Measurements from ENCODE around the gene DCLK1.
"Not testable (repeated sequence)": the region's sequence is repeated elsewhere in the genome, so short reads cannot be mapped to it uniquely, and the experiment has no call there.

The DCLK1 gene

GRCh38 chr13:35984776-35985453 lies 146.3 kb downstream of the DCLK1 start:
- no peak for DNase-seq (ENCODE audit: low spot score)

DNA sequence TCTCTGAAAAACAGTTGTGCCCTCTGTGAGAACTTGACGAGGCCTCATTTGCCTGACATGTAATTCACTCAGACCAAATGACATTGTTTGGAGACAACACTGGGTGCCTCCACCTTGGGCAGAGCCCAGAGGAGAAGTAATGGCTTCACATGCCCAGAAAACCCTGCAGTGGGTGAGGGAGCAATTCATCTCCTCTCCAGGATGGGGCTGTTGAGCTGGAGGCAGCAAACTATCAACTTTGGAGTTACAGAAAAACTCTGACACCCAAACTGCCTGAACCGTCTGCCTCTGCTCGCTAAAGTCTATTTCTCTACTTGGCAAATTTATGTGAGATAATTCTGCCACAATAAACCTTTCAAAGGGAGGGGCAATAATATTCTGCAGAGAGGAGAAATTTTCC lies 146.9 kb downstream of the DCLK1 start:
- DNase-seq (ENCODE audit: low spot score) = no peak

DNA sequence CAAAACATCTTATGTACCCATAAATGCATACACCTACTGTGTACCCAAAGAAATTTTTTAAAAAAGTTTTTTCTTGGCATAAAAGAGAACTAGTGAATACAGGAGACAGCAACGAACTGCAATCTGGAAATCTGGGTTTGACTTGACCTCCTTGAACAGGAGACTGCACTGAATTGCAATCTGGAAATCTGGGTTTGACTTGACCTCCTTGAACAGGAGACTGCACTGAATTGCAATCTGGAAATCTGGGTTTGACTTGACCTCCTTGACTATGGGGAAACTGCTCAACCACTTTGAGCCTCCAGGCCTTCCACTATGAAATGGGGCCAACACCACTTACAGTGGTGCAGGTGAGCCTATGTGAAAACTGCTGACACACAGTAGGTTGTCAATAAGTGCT lies 147.5 kb downstream of the DCLK1 start:
- not testable (repeated sequence) for DNase-seq (ENCODE audit: low spot score)

GRCh38 chr13:35983206-35983605 lies 148.0 kb downstream of the DCLK1 start:
- DNase-seq (ENCODE audit: low spot score) = no peak

DNA sequence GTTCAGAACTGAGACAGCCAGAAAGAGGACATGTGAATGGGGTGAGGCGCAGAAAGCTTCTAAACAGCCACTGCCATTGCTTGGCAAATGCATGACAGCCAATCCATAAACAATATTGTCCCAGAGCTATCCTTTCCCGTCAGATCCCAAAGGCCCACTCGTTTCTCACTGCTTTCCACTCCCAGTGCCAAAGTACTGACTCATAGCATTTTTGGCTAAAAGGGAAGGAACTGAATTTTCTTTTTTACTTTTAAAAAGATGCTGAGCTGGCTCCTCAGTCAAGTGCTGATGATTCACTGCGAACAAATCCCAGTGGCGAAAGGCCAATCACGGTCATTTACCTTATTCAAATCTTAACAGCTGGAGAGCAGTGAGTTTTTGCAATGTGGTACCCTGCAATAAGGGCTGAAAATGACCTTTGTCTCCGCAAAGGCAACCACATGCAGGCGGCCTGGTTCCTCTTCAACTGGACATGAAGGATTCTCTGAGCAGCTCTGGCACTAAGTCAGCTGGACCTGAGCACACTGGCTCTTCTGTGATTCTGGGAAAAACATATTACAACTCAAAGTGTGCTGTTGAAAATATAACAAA lies 151.7 kb downstream of the DCLK1 start:
- peak; percentile 89 for DNase-seq (ENCODE audit: low spot score)

GRCh38 chr13:35978607-35979316 lies 152.4 kb downstream of the DCLK1 start:
- DNase-seq (ENCODE audit: low spot score) = peak; percentile 61

GRCh38 chr13:35977060-35977459 lies 154.1 kb downstream of the DCLK1 start:
- DNase-seq (ENCODE audit: low spot score) = no peak

DNA sequence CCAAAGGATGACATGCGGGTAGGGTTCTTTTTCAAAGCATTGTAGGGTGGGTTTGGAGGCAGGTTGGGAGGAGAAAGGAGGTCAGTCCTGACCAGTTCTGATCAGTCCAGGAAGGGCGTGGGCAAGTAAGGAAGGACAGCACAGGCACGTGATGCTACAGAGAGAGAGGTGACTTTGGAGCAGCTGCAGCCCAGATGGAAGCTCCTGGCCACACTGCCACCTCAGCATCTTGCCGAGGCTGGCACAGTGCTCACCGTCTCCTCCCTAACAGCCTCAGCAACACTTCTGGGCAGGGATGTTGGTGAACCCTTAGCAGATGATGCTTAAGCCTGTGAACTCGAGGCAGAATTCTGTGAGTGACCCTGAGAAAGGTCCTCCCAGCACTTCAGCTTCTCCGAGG lies 155.1 kb downstream of the DCLK1 start:
- DNase-seq (ENCODE audit: low spot score) = no peak

DNA sequence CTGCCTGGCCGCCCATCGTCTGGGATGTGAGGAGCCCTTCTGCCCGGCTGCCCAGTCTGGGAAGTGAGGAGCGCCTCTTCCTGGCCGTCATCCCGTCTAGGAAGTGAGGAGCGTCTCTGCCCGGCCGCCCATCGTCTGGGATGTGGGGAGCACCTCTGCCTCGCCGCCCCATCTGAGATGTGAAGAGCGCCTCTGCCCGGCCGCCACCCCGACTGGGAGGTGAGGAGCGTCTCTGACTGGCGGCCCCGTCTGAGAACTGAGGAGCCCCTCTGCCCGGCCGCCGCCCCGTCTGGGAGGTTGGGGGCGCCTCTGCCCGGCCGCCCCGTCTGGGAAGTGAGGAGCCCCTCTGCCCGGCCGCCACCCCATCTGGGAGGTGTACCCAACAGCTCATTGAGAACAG lies 164.2 kb downstream of the DCLK1 start:
- not testable (repeated sequence) for DNase-seq (ENCODE audit: low spot score)

GRCh38 chr13:35966024-35966423 lies 165.2 kb downstream of the DCLK1 start:
- no peak for DNase-seq (ENCODE audit: low spot score)

DNA sequence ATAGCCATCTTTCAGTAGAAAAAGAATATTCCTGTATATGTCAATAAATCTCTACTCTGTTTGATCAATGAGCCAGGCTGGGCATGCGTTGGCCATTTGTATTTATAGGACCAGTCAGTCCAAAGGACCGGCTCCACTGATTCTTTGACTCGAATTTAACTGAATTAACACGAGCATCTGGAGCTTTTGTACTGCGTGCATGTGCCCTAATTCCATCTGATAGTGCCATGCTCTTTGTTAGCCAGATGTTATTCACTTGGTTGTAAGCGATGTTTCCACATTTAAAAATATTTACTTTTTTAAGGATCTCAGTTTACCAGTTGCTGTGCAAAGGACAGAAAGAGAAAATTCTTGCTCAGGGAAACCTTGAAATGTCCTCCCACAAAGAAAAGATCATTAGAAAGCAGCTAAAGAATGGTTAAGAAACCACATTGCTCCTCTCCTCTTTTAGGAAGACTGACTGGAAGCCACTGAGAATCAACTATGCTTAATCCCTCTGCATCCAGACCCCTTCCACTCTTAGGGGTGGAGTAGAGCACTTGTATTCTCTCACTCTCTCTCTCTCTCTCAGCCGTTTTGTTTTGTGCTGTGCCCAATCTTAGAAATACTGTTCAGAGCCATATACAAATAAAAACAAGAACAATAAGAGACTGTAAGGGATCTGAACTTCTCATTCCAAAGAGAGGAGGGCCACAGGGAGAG lies 165.8 kb downstream of the DCLK1 start:
- no peak for DNase-seq (ENCODE audit: low spot score)

DNA sequence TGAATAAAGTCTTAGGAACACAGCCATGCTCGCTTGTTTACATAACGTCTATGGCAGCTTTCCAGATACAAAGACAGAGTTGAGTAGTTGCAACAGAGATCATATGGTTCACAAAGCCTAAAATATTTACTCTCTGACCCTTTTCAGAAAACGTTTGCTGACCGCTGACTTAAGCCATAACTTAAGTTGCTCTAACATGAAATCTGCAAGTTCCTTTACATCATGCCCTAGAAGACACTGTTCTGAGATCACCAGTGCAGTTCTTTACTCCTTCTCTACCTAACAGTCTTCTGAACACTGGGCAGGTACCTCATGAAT lies 166.4 kb downstream of the DCLK1 start:
- no peak for DNase-seq (ENCODE audit: low spot score)

DNA sequence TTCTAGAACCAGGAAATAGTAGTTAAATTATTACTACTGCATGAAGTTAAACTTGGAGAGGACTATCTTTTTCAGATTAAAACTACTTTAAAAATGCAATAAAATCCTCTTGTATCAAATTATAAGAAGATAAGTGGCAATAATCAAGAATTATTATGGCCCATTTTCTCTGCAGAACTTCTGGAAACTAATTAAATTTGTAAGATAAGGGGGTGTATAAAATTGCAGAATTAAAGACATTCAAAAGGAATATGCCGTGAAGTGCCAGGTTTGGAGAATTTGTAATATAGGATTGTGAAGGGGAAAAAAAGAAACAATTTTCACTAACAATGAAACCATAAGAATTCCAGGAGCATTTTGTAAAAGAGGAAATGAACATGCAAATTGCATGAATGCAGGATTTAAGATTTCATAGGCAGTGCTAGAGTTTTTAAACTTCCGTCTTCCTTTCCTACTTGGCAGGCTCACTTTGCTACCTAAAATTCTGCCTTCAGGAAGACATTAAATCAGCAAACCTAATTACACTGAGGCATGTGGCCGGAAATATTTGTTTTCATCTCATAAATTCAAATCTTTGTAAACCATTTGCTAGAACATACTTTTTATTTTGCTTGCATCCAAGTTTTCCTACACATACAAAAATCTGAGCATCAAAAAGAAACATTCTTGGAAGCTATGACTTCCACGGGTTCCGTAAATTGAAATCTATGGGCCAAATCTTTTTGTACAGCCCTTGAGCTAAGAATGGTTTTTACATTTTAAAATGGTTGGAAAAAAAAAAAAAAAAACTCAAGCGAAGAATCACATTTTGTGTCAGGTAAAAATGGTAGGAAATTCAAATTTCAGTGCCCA lies 166.9 kb downstream of the DCLK1 start:
- no peak for DNase-seq (ENCODE audit: low spot score)

- DNase-seq (ENCODE audit: low spot score) = no peak
These were observed 169.5 kb downstream of the DCLK1 start for GRCh38 chr13:35961461-35962220.

DNA sequence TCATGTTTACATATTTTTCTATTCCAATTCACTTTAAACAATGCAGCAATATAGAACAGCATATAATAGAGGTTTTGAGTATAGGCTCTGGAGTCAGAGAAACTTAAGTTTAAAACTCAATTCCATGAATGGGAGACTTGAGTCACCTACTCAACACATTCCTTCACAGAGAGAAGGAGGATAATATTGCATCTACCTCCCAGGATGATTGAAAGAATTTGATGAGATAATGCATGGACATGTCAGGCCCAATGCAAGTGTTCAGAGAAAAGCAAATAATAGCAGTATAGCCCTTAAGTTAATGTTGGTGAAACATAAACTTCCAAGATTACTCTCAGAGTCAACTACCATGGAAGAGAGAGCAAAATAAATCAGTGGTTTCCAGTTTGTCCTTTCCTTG lies 170.2 kb downstream of the DCLK1 start:
- no peak for DNase-seq (ENCODE audit: low spot score)

DNA sequence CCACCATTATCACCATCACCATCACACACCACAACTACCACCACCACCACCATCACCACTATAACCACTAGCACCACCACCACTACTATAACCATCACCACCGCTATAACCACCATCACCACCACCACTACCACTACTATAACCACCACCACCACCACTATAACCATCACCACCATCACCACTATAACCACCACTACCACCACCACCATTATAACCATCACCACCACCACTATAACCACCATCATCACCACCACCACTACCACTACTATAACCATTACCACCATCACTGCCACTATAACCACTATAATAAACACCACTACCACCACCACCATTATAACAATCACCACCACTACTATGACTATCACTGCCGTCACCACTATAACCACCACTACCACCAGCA lies 173.2 kb downstream of the DCLK1 start:
- DNase-seq (ENCODE audit: low spot score) = no peak

DNA sequence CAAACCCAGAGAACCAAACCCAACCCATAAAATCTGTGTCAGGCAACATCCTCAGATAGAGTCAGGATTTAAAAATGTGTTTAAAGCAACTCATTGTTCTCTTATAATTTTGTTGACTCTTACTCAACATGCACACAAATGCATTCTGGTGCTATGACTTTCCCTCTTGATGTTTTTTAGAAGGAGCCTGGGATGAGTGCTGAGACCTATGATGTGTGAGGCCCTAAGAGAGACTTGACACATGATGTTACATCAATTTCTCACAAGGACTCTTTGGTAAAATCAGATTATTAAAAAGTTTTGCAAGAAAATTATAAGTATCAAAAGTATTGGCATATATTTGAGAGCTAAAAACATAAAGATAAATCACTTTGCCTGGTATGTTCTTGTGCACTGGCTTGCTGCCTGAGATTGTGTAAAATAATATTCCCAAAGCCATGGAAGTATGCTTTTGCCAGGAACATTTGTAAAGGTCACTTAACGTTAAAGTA lies 173.9 kb downstream of the DCLK1 start:
- DNase-seq (ENCODE audit: low spot score) = peak; percentile 57

DNA sequence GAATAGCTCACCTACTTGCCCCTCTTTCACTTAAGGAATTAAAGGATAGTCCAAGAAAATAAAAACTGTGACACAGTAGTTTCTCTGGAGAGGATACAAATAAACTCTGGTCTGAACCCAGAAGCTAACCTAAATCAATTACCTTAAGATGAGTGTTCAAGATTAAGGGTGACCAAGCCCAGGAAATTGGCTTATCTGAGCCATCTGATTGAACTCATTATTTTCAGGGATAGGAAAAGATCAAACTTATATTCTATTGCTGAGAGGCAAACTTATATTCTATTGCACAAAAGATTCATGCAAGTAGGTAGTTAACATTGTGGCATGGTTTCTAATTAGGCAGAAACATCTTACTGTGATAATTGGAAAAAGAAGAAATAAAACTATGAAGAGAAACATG lies 175.1 kb downstream of the DCLK1 start:
- DNase-seq (ENCODE audit: low spot score) = no peak

GRCh38 chr13:35954207-35954560 lies 177.0 kb downstream of the DCLK1 start:
- DNase-seq (ENCODE audit: low spot score) = no peak

GRCh38 chr13:35953537-35954206 lies 177.5 kb downstream of the DCLK1 start:
- DNase-seq (ENCODE audit: low spot score) = peak; percentile 91

- no peak for DNase-seq (ENCODE audit: low spot score)
These were observed 183.9 kb downstream of the DCLK1 start for GRCh38 chr13:35947315-35947714.
